ENCODE measurements around the gene CERS5. TPM values are rescaled to one million over a fixed set of nuclear protein-coding genes. Genes with fewer than 3 reads are reported as not detected.
A peak's percentile ranks its signal among the peaks of the same experiment; 100 is the strongest.
"Not testable (repeated sequence)": the region's sequence is repeated elsewhere in the genome, so short reads cannot be mapped to it uniquely, and the experiment has no call there.

Gene CERS5
- polyA plus RNA-seq, 5 donors, result 59.2 to 77.7 (median 65.6) TPM

DNA sequence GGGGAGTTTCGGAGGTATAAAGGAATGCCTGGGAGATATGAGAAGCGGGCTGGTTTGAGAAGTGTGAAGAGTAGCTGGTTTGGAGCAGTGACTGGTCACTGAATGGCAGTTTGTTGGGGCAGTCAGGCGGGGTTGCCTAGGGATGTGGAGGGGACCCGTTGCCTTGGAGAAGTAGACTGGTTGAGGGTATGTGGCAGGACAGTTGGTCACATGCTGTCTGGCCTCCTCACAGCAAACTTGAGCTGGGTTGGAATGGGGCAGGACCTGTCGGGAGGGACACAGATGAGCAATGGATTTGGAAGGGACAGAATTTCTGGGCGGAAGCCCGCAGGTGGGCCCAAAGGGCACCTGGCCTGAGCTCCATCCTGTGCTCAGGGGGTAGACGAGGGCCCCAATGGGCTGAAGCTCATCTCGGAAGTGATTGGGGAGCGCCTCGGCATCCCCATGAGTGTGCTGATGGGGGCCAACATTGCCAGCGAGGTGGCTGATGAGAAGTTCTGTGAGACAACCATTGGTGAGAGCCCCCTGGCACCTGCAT is 61.2 kb downstream of the CERS5 start:
- no peak for DNase-seq

DNA sequence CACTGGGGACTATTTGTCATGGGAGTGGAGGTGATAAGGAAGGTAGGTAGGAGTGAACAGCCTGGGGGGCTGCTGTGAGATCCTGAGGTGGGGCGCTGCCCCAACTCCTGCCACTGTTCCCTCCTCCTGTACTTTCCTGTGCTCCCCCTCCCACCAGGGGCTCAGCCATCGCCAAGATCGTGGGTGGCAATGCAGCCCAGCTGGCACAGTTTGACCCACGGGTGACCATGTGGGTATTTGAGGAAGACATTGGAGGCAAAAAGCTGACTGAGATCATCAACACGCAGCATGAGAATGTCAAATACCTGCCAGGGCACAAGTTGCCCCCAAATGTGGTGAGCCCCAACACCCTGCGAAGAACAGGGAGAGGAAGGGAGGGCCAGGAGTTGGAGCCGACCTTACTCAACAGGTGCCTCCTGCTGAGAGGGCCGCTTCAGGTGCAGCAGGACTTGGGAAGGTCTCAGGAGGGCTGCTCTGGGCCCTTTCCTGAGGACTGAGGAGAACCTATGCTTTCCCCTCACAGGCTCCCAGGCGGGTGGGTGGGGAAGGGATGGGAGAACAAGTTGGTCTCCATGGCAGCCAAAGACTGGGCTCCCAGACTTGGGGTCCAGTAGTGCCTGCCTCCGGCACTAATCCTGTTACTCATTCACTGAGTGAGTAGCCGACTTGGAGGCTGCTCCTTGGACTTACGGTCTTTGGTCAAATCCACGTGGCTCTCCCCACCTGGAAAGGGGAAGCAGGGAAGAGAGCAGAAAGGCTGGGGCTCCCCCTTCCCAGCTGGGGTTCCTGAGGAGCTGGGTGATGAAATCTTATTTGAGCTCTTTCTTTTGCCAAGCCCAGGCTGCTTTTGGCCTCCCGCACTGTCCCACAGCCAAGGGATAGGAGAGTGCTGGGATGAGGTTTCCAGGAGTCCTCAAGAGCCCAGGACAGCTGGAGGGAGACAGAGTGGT is 62.5 kb downstream of the CERS5 start:
- DNase-seq, result no peak

DNA sequence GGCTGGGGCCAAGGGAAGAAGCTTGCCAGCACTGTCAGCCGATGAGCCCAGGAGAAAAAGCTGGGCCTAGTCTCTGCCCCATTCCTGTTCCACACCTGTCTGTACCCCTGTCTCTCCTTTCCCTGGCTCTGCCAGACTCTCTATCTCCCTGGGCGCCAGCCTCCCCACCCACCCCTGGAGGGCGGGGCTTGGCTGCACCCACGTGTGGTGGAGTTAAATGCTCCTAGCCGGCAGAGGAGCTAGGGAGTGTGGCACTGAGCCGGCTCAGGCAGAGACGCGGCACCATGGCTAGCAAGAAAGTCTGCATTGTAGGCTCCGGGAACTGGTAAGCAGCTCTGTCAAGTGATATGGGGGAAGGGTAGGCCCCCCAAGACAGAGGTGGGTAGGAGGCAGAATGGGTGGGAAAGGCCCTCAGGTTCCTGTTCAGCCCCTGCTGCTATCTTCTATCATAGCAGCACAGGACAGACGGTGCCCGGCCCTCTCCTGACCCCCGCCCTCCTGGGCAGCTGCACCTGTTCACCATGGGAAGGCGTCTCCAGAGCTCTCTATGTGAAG is 63.3 kb downstream of the CERS5 start, which contains the start of gene GPD1:
GPD1 (plus strand) TSS at position 242 of the 555 bp plus-strand sequence; CDS start at position 285, 43 bp downstream.
- DNase-seq, result no peak

DNA sequence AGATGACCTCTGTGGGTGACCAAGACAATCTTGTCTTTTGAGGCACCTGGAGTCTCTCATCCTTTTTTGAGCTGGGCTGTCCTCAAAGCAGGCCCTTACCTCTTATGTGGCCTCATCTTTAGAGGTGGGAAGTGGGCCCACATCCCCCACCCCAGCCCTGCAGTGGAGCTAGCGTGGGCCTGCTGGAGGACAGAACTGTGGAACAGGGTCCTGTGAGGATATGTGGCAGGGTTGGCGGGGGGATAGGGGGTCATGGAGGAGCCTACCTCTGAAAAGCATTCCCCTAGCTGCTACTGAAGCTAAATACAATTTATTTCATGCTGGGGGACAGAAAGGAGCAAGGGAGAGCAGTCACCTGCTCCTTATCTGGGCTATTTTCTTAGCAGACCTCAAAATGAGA is 63.8 kb downstream of the CERS5 start:
- DNase-seq, result no peak

DNA sequence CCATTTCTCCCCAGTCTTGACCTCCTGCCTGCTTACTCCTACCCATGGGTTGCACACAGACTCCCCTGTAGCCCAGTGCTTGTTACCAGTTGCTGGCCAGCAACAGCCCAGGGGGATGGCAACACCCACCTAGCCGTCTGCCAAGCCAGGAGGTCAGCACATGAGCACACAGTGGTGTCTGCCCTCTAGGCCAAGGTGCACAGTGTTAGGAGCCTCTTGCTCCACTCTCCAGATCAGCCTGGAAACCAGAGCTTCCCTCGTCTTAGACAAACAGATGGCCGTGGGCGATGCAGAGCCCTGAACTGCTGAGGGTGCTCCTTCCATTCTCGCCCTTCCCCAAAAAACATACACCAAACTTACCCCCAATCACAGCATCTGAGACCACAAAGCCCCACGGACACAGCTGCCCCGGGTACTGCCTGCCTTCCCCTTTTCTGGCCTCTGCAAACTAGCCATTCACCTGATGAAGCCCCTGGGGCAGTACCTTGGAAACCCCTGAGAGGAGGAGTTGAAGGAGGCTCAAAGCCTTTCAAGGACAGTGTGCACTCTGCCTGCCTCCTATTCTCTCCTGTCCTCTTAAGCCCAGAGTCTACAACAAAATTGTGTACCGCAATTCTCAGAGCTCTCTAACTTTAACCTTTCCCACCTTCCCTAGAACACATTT is 64.4 kb downstream of the CERS5 start:
- no peak for DNase-seq

DNA sequence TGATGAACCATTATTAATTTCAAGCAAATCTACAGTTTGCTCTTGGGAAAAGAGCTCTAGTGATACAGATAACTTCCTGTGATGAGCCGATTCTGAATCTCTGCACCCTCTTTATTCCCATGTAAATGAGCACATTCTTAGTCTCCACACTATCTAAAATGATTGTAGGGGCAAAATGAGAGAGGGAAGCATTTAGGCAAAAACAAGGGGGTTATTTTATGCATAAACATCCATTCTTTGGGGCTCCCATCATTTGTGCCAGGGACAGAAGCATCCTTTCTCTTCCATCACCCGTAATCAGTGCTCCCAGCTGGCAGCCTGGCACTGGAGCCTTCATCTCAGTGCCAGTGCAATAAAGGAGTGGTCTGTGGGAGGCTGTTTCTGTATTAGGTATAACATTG is 65.0 kb downstream of the CERS5 start:
- no peak for DNase-seq

DNA sequence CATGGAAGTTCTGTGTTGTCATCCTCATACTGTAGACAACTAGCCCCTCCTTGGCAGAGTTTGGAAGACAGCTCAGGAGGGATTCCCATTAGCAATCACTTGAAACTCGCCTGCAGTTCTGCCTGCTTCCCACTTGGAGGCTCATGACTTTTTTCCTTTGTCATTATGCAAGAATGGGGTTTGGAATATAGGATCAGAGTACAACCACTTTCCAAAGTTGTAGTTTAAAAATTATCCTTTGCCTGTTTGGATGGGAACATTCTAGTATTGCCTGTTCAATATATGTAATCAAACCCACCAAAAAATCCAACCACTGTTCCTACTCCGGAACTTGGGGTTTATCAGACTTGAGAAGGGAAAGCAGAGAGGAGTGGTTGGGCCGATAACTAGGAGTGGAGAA is 65.5 kb downstream of the CERS5 start:
- no peak for DNase-seq

DNA sequence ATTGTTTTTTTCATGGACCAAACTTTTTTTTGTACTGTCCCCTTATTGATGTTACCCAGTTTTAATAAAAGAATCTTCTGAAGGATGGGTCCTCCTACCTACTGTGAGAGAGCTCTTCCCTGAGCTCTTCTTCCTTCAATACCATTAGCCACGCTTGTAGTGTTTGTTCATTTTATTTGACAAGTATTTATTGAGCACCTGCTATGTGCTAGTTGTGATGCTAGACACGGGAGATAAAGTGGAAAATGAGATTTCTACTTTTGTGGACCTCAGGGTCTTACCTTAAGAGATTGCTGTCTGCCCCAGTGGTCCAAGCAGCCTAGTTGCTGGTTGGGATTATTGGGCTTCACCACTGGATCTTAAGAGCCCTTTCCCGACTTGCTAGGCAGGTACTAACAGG is 66.6 kb downstream of the CERS5 start:
- no peak for DNase-seq

DNA sequence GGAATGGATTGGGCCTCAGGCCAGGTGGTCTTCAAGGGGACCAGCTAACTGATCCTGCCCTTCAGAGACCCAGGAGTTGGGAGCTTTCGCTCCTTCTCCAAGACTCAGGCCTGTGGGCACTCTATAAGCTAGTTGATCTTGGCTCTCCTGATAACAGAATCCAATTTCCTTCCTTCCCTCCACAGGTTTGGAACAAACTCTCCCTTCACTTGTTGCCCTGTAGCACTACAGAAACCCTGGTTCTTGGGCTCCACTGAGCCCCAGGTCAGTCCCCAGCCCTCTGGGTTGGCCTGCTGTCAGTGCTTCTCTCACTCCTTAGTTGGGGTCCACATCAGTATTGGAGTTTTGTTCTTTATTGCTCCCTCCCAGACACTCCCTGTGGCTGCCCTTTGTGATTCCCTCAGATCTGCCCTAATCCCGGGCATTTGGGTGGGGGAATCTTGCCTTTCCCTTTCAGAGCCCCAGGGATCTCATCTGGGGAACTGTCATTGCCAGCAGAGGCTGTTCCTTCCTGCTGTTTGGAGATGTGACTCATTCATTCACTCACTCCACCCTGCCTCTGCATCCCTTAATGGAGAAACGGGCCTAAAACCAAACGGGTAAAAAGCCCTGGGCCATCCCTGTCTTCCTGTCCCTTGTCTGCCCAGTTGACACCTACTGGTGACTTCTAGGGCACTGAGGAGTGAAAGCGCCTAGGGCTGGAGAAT is 67.7 kb downstream of the CERS5 start:
- no peak for DNase-seq

DNA sequence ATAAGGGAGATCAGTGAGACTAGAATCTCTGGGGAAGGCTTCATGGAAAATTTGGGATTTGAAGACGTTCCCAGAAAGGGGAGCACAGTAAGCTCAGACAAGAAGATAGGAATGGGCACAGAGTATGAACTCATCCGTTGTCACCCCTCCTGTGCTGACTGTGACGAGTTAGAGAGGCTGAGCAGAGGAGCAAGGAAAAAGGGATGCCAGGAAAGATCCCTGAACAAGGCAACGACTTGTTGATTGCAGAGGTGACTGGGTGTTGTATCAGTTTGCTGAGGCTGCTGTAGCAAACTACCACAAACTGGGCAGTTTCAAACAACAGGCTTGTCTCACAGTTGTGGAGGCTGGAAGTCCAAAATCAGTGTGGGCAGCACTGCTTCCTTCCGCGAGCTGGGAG is 69.2 kb downstream of the CERS5 start:
- no peak for DNase-seq

DNA sequence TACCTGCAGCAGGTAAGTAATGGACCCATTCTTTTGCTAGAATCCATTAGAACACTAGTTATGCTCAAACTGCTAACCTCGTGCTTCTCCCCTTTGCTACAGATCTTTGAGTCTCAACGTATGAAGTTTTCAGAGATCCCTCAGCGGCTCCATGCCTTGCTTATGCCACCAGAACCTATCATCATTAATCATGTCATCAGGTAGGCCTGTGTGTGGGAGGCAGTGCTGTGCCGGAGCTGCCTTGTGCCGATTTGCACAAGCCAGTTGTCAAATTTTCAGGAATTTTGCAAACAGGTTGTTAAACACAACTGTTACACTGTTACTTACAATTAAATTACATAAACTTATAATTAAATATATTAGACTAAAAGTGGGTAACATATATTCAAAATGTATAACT is 76.8 kb downstream of the CERS5 start:
- DNase-seq, result no peak

DNA sequence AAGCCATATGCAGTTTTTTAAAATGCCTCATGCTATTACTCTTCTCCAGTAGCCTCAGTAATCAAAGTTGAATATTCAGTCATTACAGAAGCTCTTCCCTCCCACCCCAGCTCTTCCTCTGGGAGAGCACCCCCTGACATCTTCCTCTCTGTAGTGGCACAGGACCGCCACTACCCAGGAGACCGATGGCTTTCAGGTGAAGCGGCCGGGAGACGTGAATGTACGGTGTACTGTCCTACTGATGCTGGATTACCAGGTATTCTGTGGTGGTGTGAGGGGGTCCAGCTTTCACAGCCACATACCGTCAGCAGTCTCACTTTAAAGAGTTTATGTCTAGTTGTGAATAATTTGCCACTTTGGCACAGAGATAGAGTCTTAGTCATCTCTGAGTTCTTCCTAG is 77.4 kb downstream of the CERS5 start:
- DNase-seq, result no peak

DNA sequence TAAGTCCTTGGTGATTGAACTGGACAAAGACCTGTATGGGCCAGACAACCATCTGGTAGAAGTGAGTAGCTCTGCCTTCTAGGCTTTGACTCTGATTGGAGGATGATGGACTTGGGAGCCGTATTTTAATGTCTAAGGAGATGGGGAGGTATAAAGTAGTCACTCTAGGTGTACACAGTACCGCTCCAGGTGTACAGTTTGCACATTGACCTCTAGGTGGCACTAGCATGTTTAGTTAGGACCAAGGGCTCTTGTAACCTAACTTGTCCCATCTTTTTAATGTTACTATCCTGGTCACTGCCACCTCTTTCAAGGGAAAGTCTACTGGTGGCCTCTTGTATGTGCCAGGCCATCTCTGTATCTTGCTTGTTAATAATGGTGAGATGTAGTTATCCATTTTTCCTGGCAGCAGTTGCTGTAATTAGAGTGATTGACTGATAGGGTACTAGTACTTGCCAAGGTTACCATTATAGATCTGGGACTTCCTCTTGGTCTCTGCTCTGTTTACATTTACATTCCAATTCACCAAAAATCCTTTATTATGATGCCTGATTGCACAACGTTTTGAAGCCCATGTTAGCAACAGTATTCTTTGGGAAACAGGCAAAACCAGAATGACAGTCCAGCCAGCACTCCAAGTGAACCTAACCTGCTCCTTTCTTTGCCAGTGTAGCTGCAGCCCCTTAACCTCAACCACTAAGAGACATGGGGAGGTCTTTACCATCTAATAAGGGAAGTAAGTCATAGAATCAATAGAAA is 78.4 kb downstream of the CERS5 start:
- no peak for DNase-seq

DNA sequence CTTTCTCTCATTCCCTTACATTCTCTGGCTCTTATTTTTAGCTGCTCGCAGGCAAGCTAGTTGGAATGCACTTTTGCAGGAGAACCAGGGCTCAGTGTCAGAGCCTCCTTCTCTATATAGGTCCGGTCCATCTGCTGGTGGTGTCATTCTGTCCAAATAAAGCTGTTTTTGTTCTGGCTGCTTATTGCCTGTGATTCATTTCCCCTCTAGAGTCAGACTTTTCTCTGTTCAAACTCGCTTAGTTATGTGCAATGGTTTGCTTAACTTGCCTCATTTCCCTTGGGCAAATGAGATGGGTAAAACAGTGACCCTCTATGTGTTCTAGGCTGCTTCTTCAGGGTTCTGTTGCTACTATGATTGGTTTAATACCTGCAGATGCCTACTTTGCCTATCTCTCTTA is 79.2 kb downstream of the CERS5 start:
- no peak for DNase-seq

DNA sequence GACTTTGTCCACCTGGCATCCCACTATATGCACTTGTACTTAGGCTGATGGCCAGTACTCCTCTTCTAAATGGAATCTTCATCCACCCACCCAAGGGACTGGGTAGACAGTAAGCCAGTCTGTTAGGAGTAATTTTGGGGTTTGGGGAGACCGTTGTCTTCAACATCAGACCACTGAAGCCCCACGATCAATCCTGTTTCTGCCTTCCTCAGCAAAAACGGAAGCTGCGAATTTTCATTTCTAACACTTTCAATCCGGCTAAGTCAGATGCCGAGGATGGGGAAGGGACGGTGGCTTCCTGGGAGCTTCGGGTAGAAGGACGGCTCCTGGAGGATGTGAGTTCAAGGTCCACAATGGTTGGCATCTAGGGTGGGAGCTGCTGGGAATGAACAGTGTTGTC is 80.0 kb downstream of the CERS5 start:
- DNase-seq, result no peak

DNA sequence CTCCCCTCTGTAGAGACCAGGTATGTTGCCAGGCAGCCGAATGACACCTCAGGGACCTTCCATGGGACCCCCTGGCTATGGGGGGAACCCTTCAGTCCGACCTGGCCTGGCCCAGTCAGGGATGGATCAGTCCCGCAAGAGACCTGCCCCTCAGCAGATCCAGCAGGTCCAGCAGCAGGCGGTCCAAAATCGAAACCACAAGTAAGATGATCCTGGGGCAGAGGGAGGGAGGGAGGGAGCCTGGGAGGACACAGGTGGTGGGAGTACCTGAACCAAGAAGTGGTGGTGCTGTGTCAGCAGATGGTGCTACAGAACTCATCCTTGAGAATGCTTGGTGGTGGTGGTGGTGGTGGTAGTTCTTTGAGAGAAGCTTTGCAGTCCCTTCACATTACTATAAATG is 81.0 kb downstream of the CERS5 start:
- no peak for DNase-seq

DNA sequence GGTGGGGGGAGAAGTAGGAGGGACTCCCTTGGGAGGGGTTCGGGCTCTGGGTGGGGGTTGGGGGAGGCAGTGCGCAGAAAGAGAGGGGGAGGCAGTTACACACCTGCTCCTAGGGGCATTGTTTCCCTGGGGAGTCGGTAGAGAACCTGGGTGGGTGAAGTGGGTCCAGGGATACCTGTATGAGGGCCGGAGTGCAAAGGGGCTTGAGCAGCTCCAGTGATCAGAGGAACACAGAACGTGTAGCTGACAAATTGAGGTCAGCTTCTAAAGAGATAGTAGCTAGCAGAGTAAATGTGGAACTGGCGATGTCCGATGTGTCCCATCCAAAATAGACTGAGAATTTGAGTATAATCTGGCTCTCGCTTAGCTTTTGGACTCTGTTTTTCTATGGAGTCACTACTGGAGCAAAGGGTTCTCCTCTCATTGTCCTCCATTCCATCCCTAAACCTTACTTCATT is 81.5 kb downstream of the CERS5 start:
- no peak for DNase-seq

DNA sequence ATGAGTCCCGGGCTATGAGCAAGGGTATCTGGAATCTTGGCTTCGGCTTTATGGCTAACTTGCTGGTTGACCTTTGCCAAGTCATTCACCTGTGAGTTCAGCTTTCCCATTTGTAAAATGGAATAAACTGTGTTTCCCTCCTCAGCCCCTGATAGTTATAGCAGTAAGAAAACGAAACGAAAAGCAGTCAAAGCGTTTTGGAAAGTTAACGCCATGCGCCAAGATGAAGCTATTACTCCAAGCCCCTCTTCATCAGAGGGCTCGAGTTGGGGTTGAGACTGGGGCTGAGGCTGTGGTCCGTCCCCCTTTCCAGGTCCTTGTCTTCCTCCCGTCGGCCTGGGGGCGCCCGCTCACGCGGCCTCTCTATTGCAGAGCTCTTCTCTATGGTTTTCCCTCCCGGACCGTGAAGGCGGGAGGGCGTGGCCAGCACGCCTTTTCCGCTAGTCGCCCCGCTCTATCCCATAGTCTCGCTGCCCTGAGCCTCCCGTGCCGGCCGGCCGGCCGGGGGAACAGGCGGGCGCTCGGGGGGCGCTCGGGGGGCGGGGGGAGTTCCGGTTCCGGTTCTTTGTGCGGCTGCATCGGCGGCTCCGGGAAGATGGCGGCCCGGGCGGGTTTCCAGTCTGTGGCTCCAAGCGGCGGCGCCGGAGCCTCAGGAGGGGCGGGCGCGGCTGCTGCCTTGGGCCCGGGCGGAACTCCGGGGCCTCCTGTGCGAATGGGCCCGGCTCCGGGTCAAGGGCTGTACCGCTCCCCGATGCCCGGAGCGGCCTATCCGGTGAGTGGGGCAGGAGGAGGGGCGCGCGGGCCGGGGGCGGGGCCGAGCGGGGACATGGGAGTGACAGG is 82.2 kb downstream of the CERS5 start, which contains the start of gene SMARCD1:
SMARCD1 (plus strand) TSS at position 568 of the 840 bp plus-strand sequence; CDS start at position 596, 28 bp downstream.
- peak; percentile 91 to 93 for DNase-seq

DNA sequence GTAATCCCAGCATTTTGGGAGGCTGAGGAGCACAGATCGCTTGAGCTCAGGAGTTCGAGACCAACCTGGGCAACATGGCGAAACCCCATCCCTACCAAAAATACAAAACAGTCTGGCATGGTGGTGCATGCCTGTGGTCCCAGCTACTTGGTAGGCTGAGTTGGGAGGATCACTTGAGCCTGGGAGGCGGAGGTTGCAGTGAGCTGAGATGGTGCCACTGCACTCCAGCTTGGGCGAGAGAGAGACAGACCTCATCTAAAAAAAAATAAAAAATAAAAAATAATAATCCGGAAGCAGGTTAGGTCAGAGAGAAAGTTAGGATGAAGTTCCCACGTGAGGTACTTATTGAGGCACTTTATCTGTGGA is 82.8 kb downstream of the CERS5 start:
- not testable (repeated sequence) for DNase-seq

DNA sequence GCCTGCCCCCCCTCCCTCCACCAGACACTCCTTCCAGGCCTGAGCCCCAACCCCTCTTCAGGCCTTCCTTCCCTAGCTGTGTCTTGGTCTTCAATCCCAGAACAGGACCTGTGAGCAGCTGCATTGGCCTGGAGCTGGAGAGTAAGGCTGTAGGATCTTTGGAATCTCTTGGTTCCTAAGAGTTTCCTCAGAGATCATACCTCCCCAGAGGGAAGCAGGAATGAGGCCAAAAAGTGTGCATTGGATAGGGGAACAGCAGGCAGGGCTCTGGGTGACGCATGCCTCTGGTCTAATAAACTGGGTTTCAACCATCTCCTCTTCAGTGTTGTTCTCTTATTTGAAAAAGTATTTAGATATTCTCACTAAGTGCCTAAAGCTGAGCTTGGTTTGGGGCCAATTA is 83.9 kb downstream of the CERS5 start:
- no peak for DNase-seq

All from right lung (tissue), 5 donors.